H1 (cell line): ENCODE results near the gene OXLD1. TPM values are rescaled to one million over a fixed set of nuclear protein-coding genes. Genes with fewer than 3 reads are reported as not detected.

Experiments
- ATF2 ChIP-seq: IDR thresholded peaks from 2 replicates; pipeline ENCODE4 v1.6.1; 2012; ENCODE audit warnings: low read length, inconsistent platforms
- BCL11A ChIP-seq, 2 experiments: IDR thresholded peaks; one replicate each; pipeline ENCODE4 v1.6.1; 2011; ENCODE audit warnings: low read depth in 2 of 2, low read length in 2 of 2, mild to moderate bottlenecking in 2 of 2
- BRCA1 ChIP-seq: IDR thresholded peaks from 2 replicates; pipeline ENCODE4 v1.6.1; 2012; ENCODE audit warnings: low read depth, low read length, improper control_type of control experiment
- CHD1 ChIP-seq: IDR thresholded peaks from 2 replicates; pipeline ENCODE4 v1.6.1; 2012; ENCODE audit warnings: low read depth, low read length, improper control_type of control experiment
- CHD2 ChIP-seq: IDR thresholded peaks from 2 replicates; pipeline ENCODE4 v1.6.1; 2012; ENCODE audit warnings: low read length, improper control_type of control experiment
- EGR1 ChIP-seq: IDR thresholded peaks from 2 replicates; pipeline ENCODE4 v1.6.1; 2011; ENCODE audit warnings: low read depth, low read length, borderline replicate concordance
- EP300 ChIP-seq, 2 experiments: IDR thresholded peaks; 1 replicate in 1 of 2; 2 replicates in 1 of 2; pipeline ENCODE4 v1.6.1; 2011 to 2012; ENCODE audit warnings: low read depth in 2 of 2, low read length in 2 of 2, mild to moderate bottlenecking in 2 of 2, borderline replicate concordance in 1 of 2, inconsistent platforms in 1 of 2, moderate library complexity in 1 of 2
- GABPA ChIP-seq: IDR thresholded peaks from 2 replicates; pipeline ENCODE4 v1.6.1; 2011; ENCODE audit warnings: mild to moderate bottlenecking, low read length, moderate library complexity, borderline replicate concordance; ENCODE audit not compliant: insufficient read depth
- HDAC6 ChIP-seq: IDR thresholded peaks from one replicate; pipeline ENCODE4 v1.7.1; 2012; ENCODE audit warnings: low read depth, mild to moderate bottlenecking, inconsistent platforms, low read length, moderate library complexity
- JUN ChIP-seq: IDR thresholded peaks from 2 replicates; pipeline ENCODE4 v1.6.1; 2011; ENCODE audit warnings: low read depth, mild to moderate bottlenecking, improper control_type of control experiment, low read length
- MAFK ChIP-seq: IDR thresholded peaks from 2 replicates; pipeline ENCODE4 v1.6.1; 2012; ENCODE audit warnings: low read depth, mild to moderate bottlenecking, improper control_type of control experiment, low read length
- MAX ChIP-seq: IDR thresholded peaks from 2 replicates; pipeline ENCODE4 v1.6.1; 2012; ENCODE audit warnings: inconsistent platforms
- NRF1 ChIP-seq: IDR thresholded peaks from 2 replicates; pipeline ENCODE4 v1.6.1; 2011; ENCODE audit warnings: mild to moderate bottlenecking, low read depth, low read length, improper control_type of control experiment
- POLR2A ChIP-seq, 2 experiments: IDR thresholded peaks; 1 replicate in 1 of 2; 2 replicates in 1 of 2; pipeline ENCODE4 v1.6.1; 2011; ENCODE audit warnings: low read depth in 2 of 2, low read length in 2 of 2, mild to moderate bottlenecking in 2 of 2; ENCODE audit errors: control extremely low read depth in 1 of 2
- POU5F1 ChIP-seq: IDR thresholded peaks from 2 replicates; pipeline ENCODE4 v1.6.1; 2011; ENCODE audit warnings: low read depth, mild to moderate bottlenecking, low read length, moderate library complexity
- RFX5 ChIP-seq: IDR thresholded peaks from 2 replicates; pipeline ENCODE4 v1.6.1; 2011; ENCODE audit warnings: low read depth, low read length, improper control_type of control experiment, borderline replicate concordance
- SIN3A ChIP-seq, 2 experiments: IDR thresholded peaks in 1 of 2; conservative IDR thresholded peaks in 1 of 2; 2 replicates each; pipeline ENCODE4 v1.6.1; 2011 to 2012; ENCODE audit warnings: low read length in 2 of 2, improper control_type of control experiment in 1 of 2, low read depth in 1 of 2, mild to moderate bottlenecking in 1 of 2
- SP1 ChIP-seq: IDR thresholded peaks from 2 replicates; pipeline ENCODE4 v1.6.1; 2011; ENCODE audit warnings: low read depth, low read length
- SP4 ChIP-seq: IDR thresholded peaks from 2 replicates; pipeline ENCODE4 v1.6.1; 2012; ENCODE audit warnings: low read length, inconsistent platforms
- SUZ12 ChIP-seq: fragments of 200-600 bp; sonication (generic); IDR thresholded peaks from 2 replicates; pipeline ENCODE4 v1.6.1; 2012; ENCODE audit warnings: mild to moderate bottlenecking, inconsistent platforms, low read length, moderate library complexity, mixed read lengths
- TBP ChIP-seq: IDR thresholded peaks from 2 replicates; pipeline ENCODE4 v1.6.1; 2011; ENCODE audit warnings: low read depth, low read length, improper control_type of control experiment
- USF2 ChIP-seq: IDR thresholded peaks from 2 replicates; pipeline ENCODE4 v1.6.1; 2011; ENCODE audit warnings: low read length, improper control_type of control experiment
- YY1 ChIP-seq: IDR thresholded peaks from 2 replicates; pipeline ENCODE4 v1.6.1; 2011; ENCODE audit warnings: low read depth, mild to moderate bottlenecking, low read length
- polyA plus RNA-seq, 7 experiments: library from polyadenylated mRNA; depleted of rRNA in 3 of 7; stranded (reverse) in 5 of 7; unstranded in 2 of 7; fragments of >200 nt in 5 of 7; fragments of 200-250 nt in 2 of 7; gene quantifications; 1 replicate in 5 of 7; 2 replicates in 1 of 7; 4 replicates in 1 of 7; pipeline versions ENCODE4 v1.2.1 to v1.2.3, GENCODE V29; 2011 to 2013; ENCODE audit warnings: missing spikeins in 2 of 7, mixed read lengths in 2 of 7
- total RNA-seq: library from RNA; stranded (reverse); fragmentation: NEBNext Ultra II Directional; extraction: Animal tissue kit (Norgen Biotek cat#: 25700); gene quantifications from 2 replicates; pipeline ENCODE4 v1.2.1, GENCODE V29; 2021

The OXLD1 gene
- total and polyA plus RNA-seq, 2 of the 8 experiments (the other 6 are each of a cell fraction or from before 2014, with no cell fraction given), result 41.5 to 61.9 TPM

DNA sequence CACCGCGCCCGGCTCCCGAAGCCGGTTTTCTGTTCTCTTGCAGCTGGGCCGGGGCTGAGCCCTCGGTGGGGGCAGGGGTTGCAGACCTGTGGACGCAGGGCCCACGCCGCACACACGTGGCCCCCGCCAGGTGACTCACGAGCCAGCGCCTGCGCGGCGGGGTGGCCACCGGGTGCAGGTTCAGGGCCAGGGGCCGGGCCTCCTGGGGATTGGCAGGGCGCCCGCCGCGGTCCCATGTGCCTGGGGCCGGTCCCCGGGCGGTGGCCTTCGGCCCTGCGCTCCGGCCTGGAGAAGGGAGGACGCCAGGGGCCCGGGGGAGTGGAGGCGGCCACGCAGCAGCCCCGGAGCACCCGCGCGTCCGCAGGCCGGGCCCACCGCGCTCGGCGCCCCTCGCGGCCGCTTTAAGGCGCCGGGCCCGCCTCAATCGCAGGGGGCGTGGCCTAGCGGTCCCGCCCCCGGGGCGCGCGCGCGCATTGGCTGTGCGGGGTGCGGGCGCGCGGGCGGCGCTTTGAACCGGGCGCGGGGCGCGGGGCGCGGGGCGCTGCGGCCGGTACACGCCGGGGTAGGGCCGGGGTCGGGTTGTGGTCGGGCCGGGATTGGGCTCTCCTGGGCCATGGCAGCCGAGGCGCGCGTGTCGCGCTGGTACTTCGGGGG is 45.5 kb upstream of the OXLD1 start, which contains the start of gene SLC25A10 (continued):
- TF ChIP-seq HDAC6 (no peak), EGR1 (0 out of 2 replicates have a peak, but pooled peaks have one; percentile 13), TBP (no peak), ATF2 (no peak), JUN (no peak), CHD2 (no peak), NRF1 (no peak), RFX5 (no peak), SUZ12 (no peak), SP1 (no peak), MAX (peak; percentile 65), CHD1 (no peak), SIN3A (conservative IDR thresholded peaks at IDR 0.05 in 1 of 2, IDR thresholded peaks at IDR 0.05 in 1 of 2; ENCODE audit: low read depth in 1 of 2, low read length in 2 of 2) (no peak), EP300 (IDR thresholded peaks at IDR 0.05; ENCODE audit: borderline replicate concordance in 1 of 2, low read depth in 2 of 2, low read length in 2 of 2) (no peak), SP4 (no peak), YY1 (no peak), USF2 (no peak), POLR2A (IDR thresholded peaks at IDR 0.05; ENCODE audit: control extremely low read depth in 1 of 2, low read depth in 2 of 2, low read length in 2 of 2) (0 out of 3 replicates have a peak, but pooled peaks of 1 of the 2 experiments have one; percentile 31), BRCA1 (no peak), MAFK (no peak), BCL11A (IDR thresholded peaks at IDR 0.05; ENCODE audit: low read depth in 2 of 2, low read length in 2 of 2) (no peak), GABPA (no peak), POU5F1 (no peak)
